K562 (cell line): ENCODE measurements around the gene DUSP9. TPM values are rescaled to one million over a fixed set of nuclear protein-coding genes. Genes with fewer than 3 reads are reported as not detected.

Experiments used
- CCAR2 ChIP-seq: fragments of 200-400 bp; formaldehyde crosslinking; IDR thresholded peaks from 2 replicates; pipeline ENCODE4 v1.6.1; 2017; ENCODE audit warnings: mild to moderate bottlenecking, low read depth, low read length
- FOXA3 ChIP-seq, 2 experiments: fragments of 450-650 bp in 1 of 2; sonication (generic) in 1 of 2; formaldehyde crosslinking; IDR thresholded peaks in 1 of 2; conservative IDR thresholded peaks in 1 of 2; 2 replicates each; pipeline versions ENCODE4 v1.4.0 to v1.8.0; 2020 to 2022; ENCODE audit warnings: mild to moderate bottlenecking in 2 of 2, missing genetic modification reagents in 1 of 2
- IRF1 ChIP-seq: sonication (generic); formaldehyde crosslinking; IDR thresholded peaks from 2 replicates; pipeline ENCODE4 v1.8.0; 2022; ENCODE audit warnings: missing genetic modification reagents, mild to moderate bottlenecking, borderline replicate concordance
- MEF2A ChIP-seq: IDR thresholded peaks from 2 replicates; pipeline ENCODE4 v1.6.1; 2011; ENCODE audit warnings: low read depth, mild to moderate bottlenecking, low read length, moderate library complexity; ENCODE audit not compliant: control insufficient read depth
- MGA ChIP-seq: fragments of 450-650 bp; IDR thresholded peaks from 2 replicates; pipeline ENCODE4 v1.6.1; 2016; ENCODE audit warnings: mild to moderate bottlenecking, moderate library complexity
- NKRF ChIP-seq: fragments of 450-650 bp; IDR thresholded peaks from 2 replicates; pipeline ENCODE4 v1.6.1; 2016; ENCODE audit warnings: borderline replicate concordance
- NRF1 ChIP-seq, 2 experiments: fragments of 450-650 bp; IDR thresholded peaks in 1 of 2; conservative IDR thresholded peaks in 1 of 2; 2 replicates each; pipeline ENCODE4 v1.6.1; 2014; ENCODE audit warnings: mild to moderate bottlenecking in 2 of 2
- RBFOX2 ChIP-seq: fragments of 200-400 bp; formaldehyde crosslinking; IDR thresholded peaks from 2 replicates; pipeline ENCODE4 v1.6.1; 2017; ENCODE audit warnings: low read depth, mild to moderate bottlenecking, low read length, moderate library complexity
- RBM22 ChIP-seq: fragments of 200-400 bp; formaldehyde crosslinking; IDR thresholded peaks from 2 replicates; pipeline ENCODE4 v1.6.1; 2018; ENCODE audit warnings: low read length, low read depth; ENCODE audit not compliant: poor library complexity, severe bottlenecking
- SMC3 ChIP-seq: conservative IDR thresholded peaks from 2 replicates; pipeline ENCODE4 v1.6.1; 2011; ENCODE audit warnings: low read depth, low read length, improper control_type of control experiment; ENCODE audit not compliant: insufficient read depth
- ZNF282 ChIP-seq: sonication (generic); formaldehyde crosslinking; IDR thresholded peaks from 2 replicates; pipeline ENCODE4 v1.8.1; 2023; ENCODE audit warnings: missing genetic modification reagents
- polyA plus RNA-seq, 8 experiments: library from polyadenylated mRNA; depleted of rRNA in 4 of 8; stranded (reverse) in 5 of 8; unstranded in 3 of 8; fragments of >200 nt; fragmentation: Nextera tagmentation in 2 of 8; fragmentation: Illumina TruSeq in 1 of 8; extraction: Ambion mirVana in 2 of 8; extraction: Trizol in 1 of 8; gene quantifications; 2 replicates each; pipeline versions ENCODE4 v1.2.1 to v1.2.3, GENCODE V29; 2011 to 2014; ENCODE audit warnings: inconsistent platforms in 1 of 8, missing spikeins in 1 of 8
- total RNA-seq, 7 experiments: library from RNA; depleted of rRNA in 6 of 7; stranded (reverse); fragments of >200 nt in 6 of 7; fragmentation: Illumina TruSeq in 2 of 7; extraction: Trizol in 2 of 7; gene quantifications; 2 replicates each; pipeline versions ENCODE4 v1.2.1 to v1.2.3, GENCODE V29; 2011 to 2021; ENCODE audit warnings: low replicate concordance in 1 of 7

Gene DUSP9
- total and polyA plus RNA-seq, 9 of the 15 experiments (the other 6 are each of a cell fraction or from before 2014, with no cell fraction given), result 0.11 to 14.1 (median 5.5) TPM

- TF ChIP-seq MGA, result peak; percentile 95
- no peak for TF ChIP-seq RBM22
- TF ChIP-seq RBFOX2, result 0 out of 2 replicates have a peak, but pooled peaks have one; percentile 39
- TF ChIP-seq MEF2A, result no peak
- no peak for TF ChIP-seq CCAR2
- TF ChIP-seq SMC3, result peak; percentile 56
- TF ChIP-seq NRF1 (conservative IDR thresholded peaks at IDR 0.05 in 1 of 2, IDR thresholded peaks at IDR 0.05 in 1 of 2), result peak; percentile 74 to 79
- peak; percentile 74; the same call in 1 of the 2 replicates for TF ChIP-seq ZNF282 (CRISPR knock-in tag)
- no peak for TF ChIP-seq NKRF
- TF ChIP-seq FOXA3 (CRISPR knock-in tag; conservative IDR thresholded peaks at IDR 0.05 in 1 of 2, IDR thresholded peaks at IDR 0.05 in 1 of 2), result peak in 1 of 2 experiments; percentile 78; a peak in 1 of 4 replicates
- TF ChIP-seq IRF1 (CRISPR knock-in tag), result 0 out of 2 replicates have a peak, but pooled peaks have one; percentile 37
Measured at GRCh38 chrX:153609917-153610835, 36.8 kb upstream of the DUSP9 start (continued).
